HepG2 (cell line): ENCODE data around the gene ZSCAN20. TPM values are rescaled to one million over a fixed set of nuclear protein-coding genes. Genes with fewer than 3 reads are reported as not detected.

Experiments used
- ATAC-seq: fragments of 200-7000 bp; cut with Tn5 transposase; 3 replicates; pipeline ENCODE4 v1.9.1; 2020; ENCODE audit warnings: mild to moderate bottlenecking, moderate library complexity
- BruUV-seq: library from RNA; stranded (reverse); fragments of 400-500 nt; replicated peaks from 2 replicates; lab custom pipeline; 2021; lab: Mats Ljungman, UMichigan
- CTCF ChIA-PET: fragments of 300-600 bp; formaldehyde crosslinking; extraction: SDS; loops from one replicate; lab custom pipeline; 2021; ENCODE audit warnings: low total read pairs, inconsistent platforms, low intra/inter-chr PET ratio; lab: Yijun Ruan, JAX
- POLR2A ChIA-PET: fragments of 350-600 bp; sonication (Branson Sonifier 250); formaldehyde crosslinking; loops from one replicate; lab custom pipeline; 2020; ENCODE audit warnings: antibody characterized with exemption, inconsistent platforms; lab: Yijun Ruan, JAX
- DNase-seq: peaks from one replicate; pipeline ENCODE4 v3.0.0-alpha.2; 2015; ENCODE audit warnings: low spot score
- FAIRE-seq: peaks from 3 replicates; lab custom pipeline; 2011; peaks lifted over from hg19 to GRCh38; lab: Jason Lieb, UNC
- H2AFZ ChIP-seq: one replicate; pipeline ENCODE4 v1.6.1; 2011; ENCODE audit warnings: low read length, inconsistent platforms
- H3K27ac ChIP-seq: fragments of 300-600 bp; 3 replicates; pipeline ENCODE4 v1.8.0; 2011; ENCODE audit warnings: mixed run types, mild to moderate bottlenecking, mixed read lengths, low read length, inconsistent platforms; ENCODE audit not compliant: insufficient read depth; ENCODE audit errors: extremely low read length
- H3K27me3 ChIP-seq, 2 experiments: fragments of 200-600 bp in 1 of 2; 2 replicates in 1 of 2; 3 replicates in 1 of 2; pipeline versions ENCODE4 v1.6.0 to v1.8.0; 2011; ENCODE audit warnings: low read length in 2 of 2, mild to moderate bottlenecking in 2 of 2, moderate library complexity in 2 of 2, inconsistent platforms in 1 of 2; ENCODE audit not compliant: insufficient read depth in 2 of 2, control insufficient read depth in 1 of 2
- H3K36me3 ChIP-seq, 2 experiments: fragments of 200-600 bp in 1 of 2; replicated peaks in 1 of 2; 2 replicates in 1 of 2; 3 replicates in 1 of 2; pipeline versions ENCODE4 v1.5.1 to v1.8.0; 2011; ENCODE audit warnings: low read length in 2 of 2, inconsistent platforms in 1 of 2; ENCODE audit not compliant: insufficient read depth in 2 of 2, control insufficient read depth in 1 of 2
- H3K4me1 ChIP-seq: 2 replicates; pipeline ENCODE4 v1.5.1; 2012; ENCODE audit warnings: low read length, inconsistent platforms; ENCODE audit not compliant: insufficient read depth
- H3K4me2 ChIP-seq: 2 replicates; pipeline ENCODE4 v1.6.0; 2011; ENCODE audit warnings: low read depth, low read length, inconsistent platforms
- H3K4me3 ChIP-seq, 3 experiments: fragments of 200-600 bp in 1 of 3; sonication (generic), shearing (Covaris generic) in 1 of 3; replicated peaks in 1 of 3; 2 replicates each; pipeline ENCODE4 v1.5.1; 2011 to 2016; ENCODE audit warnings: low read length in 3 of 3, inconsistent platforms in 2 of 3, low read depth in 2 of 3, mild to moderate bottlenecking in 2 of 3, control low read depth in 1 of 3, mixed read lengths in 1 of 3; ENCODE audit not compliant: insufficient read depth in 1 of 3
- H3K79me2 ChIP-seq: one replicate; pipeline ENCODE4 v1.6.1; 2011; ENCODE audit warnings: low read length, inconsistent platforms; ENCODE audit not compliant: insufficient read depth
- H3K9ac ChIP-seq: 2 replicates; pipeline ENCODE4 v1.6.0; 2011; ENCODE audit warnings: mild to moderate bottlenecking, low read depth, low read length, inconsistent platforms; ENCODE audit not compliant: insufficient read depth
- H3K9me3 ChIP-seq: 2 replicates; pipeline ENCODE4 v1.5.1; 2012; ENCODE audit warnings: mild to moderate bottlenecking, low read length
- H4K20me1 ChIP-seq: 2 replicates; pipeline ENCODE4 v1.6.0; 2011; ENCODE audit warnings: inconsistent platforms, mild to moderate bottlenecking, low read length, moderate library complexity; ENCODE audit not compliant: insufficient read depth
- AGO2 ChIP-seq: fragments of 200-400 bp; formaldehyde crosslinking; optimal IDR thresholded peaks from 2 replicates; pipeline ENCODE3; 2017; ENCODE audit warnings: mild to moderate bottlenecking, low read depth, low read length, moderate library complexity
- GATAD1 ChIP-seq: IDR thresholded peaks from 2 replicates; pipeline ENCODE4 v1.6.1; 2016; ENCODE audit warnings: missing genetic modification reagents, missing compliant biosample characterization
- HDAC2 ChIP-seq: sonication (generic); formaldehyde crosslinking; IDR thresholded peaks from 2 replicates; pipeline ENCODE4 v1.4.0; 2020; ENCODE audit warnings: missing genetic modification reagents
- MIXL1 ChIP-seq: IDR thresholded peaks from 2 replicates; pipeline ENCODE4 v1.6.1; 2016
- RAD51 ChIP-seq: fragments of 450-650 bp; IDR thresholded peaks from 2 replicates; pipeline ENCODE4 v1.6.1; 2016; ENCODE audit warnings: borderline replicate concordance
- U2AF2 ChIP-seq: fragments of 200-400 bp; formaldehyde crosslinking; IDR thresholded peaks from 2 replicates; pipeline ENCODE4 v1.6.1; 2017; ENCODE audit warnings: low read depth, mild to moderate bottlenecking, low read length
- ZFP37 ChIP-seq: sonication (generic); formaldehyde crosslinking; IDR thresholded peaks from 2 replicates; pipeline ENCODE4 v1.4.0; 2020; ENCODE audit warnings: missing genetic modification reagents, borderline replicate concordance
- ZFYVE20 ChIP-seq: sonication (generic); formaldehyde crosslinking; IDR thresholded peaks from 2 replicates; pipeline ENCODE4 v1.8.0; 2023; ENCODE audit warnings: low read depth, mild to moderate bottlenecking, moderate library complexity, missing genetic modification reagents, borderline replicate concordance
- ZNF543 ChIP-seq: sonication (generic); formaldehyde crosslinking; IDR thresholded peaks from 2 replicates; pipeline ENCODE4 v1.4.0; 2020; ENCODE audit warnings: mild to moderate bottlenecking, missing genetic modification reagents
- ZNF777 ChIP-seq: sonication (generic); formaldehyde crosslinking; IDR thresholded peaks from 2 replicates; pipeline ENCODE4 v1.4.0; 2020; ENCODE audit warnings: missing genetic modification reagents
- whole genome bisulfite sequencing: methylation state at CpG from one replicate; pipeline ENCODE4 v1.1.6; 2017; ENCODE audit warnings: low lambda C conversion rate; 5-methylcytosine and 5-hydroxymethylcytosine counted together
- in situ Hi-C: cut with HindIII; loops from 2 replicates; pipeline ENCODE4 v1.10.0; 2017; ENCODE audit warnings: low pct_unique_long_range_greater_than_20kb; ENCODE audit not compliant: extremely low pct_ligation_motif_present
- intact Hi-C: fragments of 100-400 bp; cut with micrococcal nuclease; formaldehyde crosslinking; loops from one replicate; pipeline ENCODE4 v1.10.0; 2022; ENCODE audit not compliant: unreplicated experiment
- polyA plus RNA-seq, 8 experiments: library from polyadenylated mRNA; depleted of rRNA in 3 of 8; stranded (reverse) in 7 of 8; unstranded in 1 of 8; fragments of >200 nt; fragmentation: Illumina TruSeq in 4 of 8; extraction: Trizol in 4 of 8; gene quantifications; 2 replicates each; pipeline versions ENCODE4 v1.2.1 to v1.2.3, GENCODE V29; 2011 to 2016; ENCODE audit warnings: low read depth in 4 of 8, missing spikeins in 1 of 8, mixed read lengths in 1 of 8; ENCODE audit not compliant: insufficient read depth in 1 of 8
- total RNA-seq, 5 experiments: library from RNA; depleted of rRNA; stranded (reverse); fragments of >200 nt; fragmentation: Illumina TruSeq; extraction: Trizol; gene quantifications; 2 replicates each; pipeline ENCODE4 v1.2.3, GENCODE V29; 2016; ENCODE audit warnings: low read depth in 1 of 5
- TF ChIP-seq, protein P1 (sequence below): sonication (generic); formaldehyde crosslinking; IDR thresholded peaks from 2 replicates; pipeline ENCODE4 v1.5.0; 2020; ENCODE audit warnings: missing genetic modification reagents, mild to moderate bottlenecking, borderline replicate concordance
- TF ChIP-seq, protein P2 (sequence below): sonication (generic); formaldehyde crosslinking; IDR thresholded peaks from 2 replicates; pipeline ENCODE4 v1.4.0; 2020; ENCODE audit warnings: missing genetic modification reagents
- TF ChIP-seq, protein P3 (sequence below): IDR thresholded peaks from 2 replicates; pipeline ENCODE4 v1.6.1; 2016; ENCODE audit warnings: low read depth, missing genetic modification reagents, missing compliant biosample characterization
- TF ChIP-seq, protein P4 (sequence below): sonication (generic); formaldehyde crosslinking; conservative IDR thresholded peaks from 2 replicates; pipeline ENCODE4 v1.4.0; 2020; ENCODE audit warnings: missing genetic modification reagents
- TF ChIP-seq, protein P5 (sequence below): sonication (generic); formaldehyde crosslinking; IDR thresholded peaks from 2 replicates; pipeline ENCODE4 v1.5.0; 2020; ENCODE audit warnings: mild to moderate bottlenecking, low read depth, missing genetic modification reagents, borderline replicate concordance

The ZSCAN20 gene
- total and polyA plus RNA-seq, 2 of the 13 experiments (the other 11 are each of a cell fraction or from before 2014, with no cell fraction given): 1.1 to 2.8 TPM

DNA sequence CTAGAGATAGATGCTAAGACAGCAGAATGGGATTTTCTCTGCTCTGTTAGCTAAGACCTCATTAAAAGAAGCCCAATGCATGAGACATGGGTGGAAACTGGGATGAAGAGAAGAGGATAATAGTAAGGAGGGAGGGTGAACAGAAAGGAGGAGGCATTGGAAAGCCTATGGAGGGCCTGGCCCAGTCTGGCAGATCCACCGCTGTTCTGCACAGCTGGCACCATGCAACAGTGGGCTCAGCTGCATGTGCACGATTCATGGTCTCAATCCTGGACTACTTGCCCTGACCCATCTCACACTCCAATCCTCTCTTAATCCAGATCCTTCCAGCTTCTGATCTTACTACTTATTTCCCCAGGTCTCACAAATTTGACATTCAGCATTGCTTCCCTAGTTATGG, 43.8 kb upstream of the ZSCAN20 start:
- Histone ChIP-seq H3K4me3 (no peak overlapping the region), H3K9ac (no peak overlapping the region), H4K20me1 (no peaks in the 10 kb centered on the region), H3K27me3 (peaks cover 0 to 28% of the 10 kb centered on the region in 2 experiments; a peak in 2 of 5 replicates), H3K79me2 (no peaks in the 10 kb centered on the region), H3K4me2 (no peak overlapping the region), H2AFZ (no peak overlapping the region), H3K27ac (no peak overlapping the region), H3K4me1 (peaks cover 17% of the 10 kb centered on the region), H3K9me3 (no peaks in the 10 kb centered on the region), H3K36me3 (no peaks in the 10 kb centered on the region)
- CTCF ChIA-PET: no interaction called here
- WGBS: 81% methylated on average over 2 of the region's 2 CpGs
- POLR2A ChIA-PET: no interaction called here
- intact Hi-C loops: no loop called here
- ATAC-seq (no peak), FAIRE-seq (no peak), DNase-seq (no peak)
- no TSS peak for BruUV-seq
- in situ Hi-C loops: no loop called here
- TF ChIP-seq MIXL1 (CRISPR knock-in tag): no peak
- TF ChIP-seq ZFP37 (CRISPR knock-in tag): no peak
- TF ChIP-seq GATAD1 (CRISPR knock-in tag): no peak
- no peak for TF ChIP-seq ZNF543 (CRISPR knock-in tag)
- TF ChIP-seq, protein P1, sequence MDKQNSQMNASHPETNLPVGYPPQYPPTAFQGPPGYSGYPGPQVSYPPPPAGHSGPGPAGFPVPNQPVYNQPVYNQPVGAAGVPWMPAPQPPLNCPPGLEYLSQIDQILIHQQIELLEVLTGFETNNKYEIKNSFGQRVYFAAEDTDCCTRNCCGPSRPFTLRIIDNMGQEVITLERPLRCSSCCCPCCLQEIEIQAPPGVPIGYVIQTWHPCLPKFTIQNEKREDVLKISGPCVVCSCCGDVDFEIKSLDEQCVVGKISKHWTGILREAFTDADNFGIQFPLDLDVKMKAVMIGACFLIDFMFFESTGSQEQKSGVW (CRISPR knock-in tag): no peak
- TF ChIP-seq ZNF777 (CRISPR knock-in tag): no peak
- no peak for TF ChIP-seq ZFYVE20 (CRISPR knock-in tag)
- TF ChIP-seq, protein P2, sequence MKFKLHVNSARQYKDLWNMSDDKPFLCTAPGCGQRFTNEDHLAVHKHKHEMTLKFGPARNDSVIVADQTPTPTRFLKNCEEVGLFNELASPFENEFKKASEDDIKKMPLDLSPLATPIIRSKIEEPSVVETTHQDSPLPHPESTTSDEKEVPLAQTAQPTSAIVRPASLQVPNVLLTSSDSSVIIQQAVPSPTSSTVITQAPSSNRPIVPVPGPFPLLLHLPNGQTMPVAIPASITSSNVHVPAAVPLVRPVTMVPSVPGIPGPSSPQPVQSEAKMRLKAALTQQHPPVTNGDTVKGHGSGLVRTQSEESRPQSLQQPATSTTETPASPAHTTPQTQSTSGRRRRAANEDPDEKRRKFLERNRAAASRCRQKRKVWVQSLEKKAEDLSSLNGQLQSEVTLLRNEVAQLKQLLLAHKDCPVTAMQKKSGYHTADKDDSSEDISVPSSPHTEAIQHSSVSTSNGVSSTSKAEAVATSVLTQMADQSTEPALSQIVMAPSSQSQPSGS (CRISPR knock-in tag): no peak
- TF ChIP-seq AGO2: no peak
- TF ChIP-seq, protein P3, sequence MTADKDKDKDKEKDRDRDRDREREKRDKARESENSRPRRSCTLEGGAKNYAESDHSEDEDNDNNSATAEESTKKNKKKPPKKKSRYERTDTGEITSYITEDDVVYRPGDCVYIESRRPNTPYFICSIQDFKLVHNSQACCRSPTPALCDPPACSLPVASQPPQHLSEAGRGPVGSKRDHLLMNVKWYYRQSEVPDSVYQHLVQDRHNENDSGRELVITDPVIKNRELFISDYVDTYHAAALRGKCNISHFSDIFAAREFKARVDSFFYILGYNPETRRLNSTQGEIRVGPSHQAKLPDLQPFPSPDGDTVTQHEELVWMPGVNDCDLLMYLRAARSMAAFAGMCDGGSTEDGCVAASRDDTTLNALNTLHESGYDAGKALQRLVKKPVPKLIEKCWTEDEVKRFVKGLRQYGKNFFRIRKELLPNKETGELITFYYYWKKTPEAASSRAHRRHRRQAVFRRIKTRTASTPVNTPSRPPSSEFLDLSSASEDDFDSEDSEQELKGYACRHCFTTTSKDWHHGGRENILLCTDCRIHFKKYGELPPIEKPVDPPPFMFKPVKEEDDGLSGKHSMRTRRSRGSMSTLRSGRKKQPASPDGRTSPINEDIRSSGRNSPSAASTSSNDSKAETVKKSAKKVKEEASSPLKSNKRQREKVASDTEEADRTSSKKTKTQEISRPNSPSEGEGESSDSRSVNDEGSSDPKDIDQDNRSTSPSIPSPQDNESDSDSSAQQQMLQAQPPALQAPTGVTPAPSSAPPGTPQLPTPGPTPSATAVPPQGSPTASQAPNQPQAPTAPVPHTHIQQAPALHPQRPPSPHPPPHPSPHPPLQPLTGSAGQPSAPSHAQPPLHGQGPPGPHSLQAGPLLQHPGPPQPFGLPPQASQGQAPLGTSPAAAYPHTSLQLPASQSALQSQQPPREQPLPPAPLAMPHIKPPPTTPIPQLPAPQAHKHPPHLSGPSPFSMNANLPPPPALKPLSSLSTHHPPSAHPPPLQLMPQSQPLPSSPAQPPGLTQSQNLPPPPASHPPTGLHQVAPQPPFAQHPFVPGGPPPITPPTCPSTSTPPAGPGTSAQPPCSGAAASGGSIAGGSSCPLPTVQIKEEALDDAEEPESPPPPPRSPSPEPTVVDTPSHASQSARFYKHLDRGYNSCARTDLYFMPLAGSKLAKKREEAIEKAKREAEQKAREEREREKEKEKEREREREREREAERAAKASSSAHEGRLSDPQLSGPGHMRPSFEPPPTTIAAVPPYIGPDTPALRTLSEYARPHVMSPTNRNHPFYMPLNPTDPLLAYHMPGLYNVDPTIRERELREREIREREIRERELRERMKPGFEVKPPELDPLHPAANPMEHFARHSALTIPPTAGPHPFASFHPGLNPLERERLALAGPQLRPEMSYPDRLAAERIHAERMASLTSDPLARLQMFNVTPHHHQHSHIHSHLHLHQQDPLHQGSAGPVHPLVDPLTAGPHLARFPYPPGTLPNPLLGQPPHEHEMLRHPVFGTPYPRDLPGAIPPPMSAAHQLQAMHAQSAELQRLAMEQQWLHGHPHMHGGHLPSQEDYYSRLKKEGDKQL: no peak
- TF ChIP-seq, protein P4, sequence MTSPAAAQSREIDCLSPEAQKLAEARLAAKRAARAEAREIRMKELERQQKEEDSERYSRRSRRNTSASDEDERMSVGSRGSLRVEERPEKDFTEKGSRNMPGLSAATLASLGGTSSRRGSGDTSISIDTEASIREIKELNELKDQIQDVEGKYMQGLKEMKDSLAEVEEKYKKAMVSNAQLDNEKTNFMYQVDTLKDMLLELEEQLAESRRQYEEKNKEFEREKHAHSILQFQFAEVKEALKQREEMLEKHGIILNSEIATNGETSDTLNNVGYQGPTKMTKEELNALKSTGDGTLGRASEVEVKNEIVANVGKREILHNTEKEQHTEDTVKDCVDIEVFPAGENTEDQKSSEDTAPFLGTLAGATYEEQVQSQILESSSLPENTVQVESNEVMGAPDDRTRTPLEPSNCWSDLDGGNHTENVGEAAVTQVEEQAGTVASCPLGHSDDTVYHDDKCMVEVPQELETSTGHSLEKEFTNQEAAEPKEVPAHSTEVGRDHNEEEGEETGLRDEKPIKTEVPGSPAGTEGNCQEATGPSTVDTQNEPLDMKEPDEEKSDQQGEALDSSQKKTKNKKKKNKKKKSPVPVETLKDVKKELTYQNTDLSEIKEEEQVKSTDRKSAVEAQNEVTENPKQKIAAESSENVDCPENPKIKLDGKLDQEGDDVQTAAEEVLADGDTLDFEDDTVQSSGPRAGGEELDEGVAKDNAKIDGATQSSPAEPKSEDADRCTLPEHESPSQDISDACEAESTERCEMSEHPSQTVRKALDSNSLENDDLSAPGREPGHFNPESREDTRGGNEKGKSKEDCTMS: no peak
- TF ChIP-seq HDAC2: no peak
- TF ChIP-seq U2AF2: no peak
- TF ChIP-seq, protein P5, sequence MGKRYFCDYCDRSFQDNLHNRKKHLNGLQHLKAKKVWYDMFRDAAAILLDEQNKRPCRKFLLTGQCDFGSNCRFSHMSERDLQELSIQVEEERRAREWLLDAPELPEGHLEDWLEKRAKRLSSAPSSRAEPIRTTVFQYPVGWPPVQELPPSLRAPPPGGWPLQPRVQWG: no peak
- TF ChIP-seq RAD51: no peak
